Epithelial cell of proximal tubule (primary cell): ENCODE data around the gene CTDSPL. TPM values are rescaled to one million over a fixed set of nuclear protein-coding genes. Genes with fewer than 3 reads are reported as not detected.
"Not testable (repeated sequence)": the region's sequence is repeated elsewhere in the genome, so short reads cannot be mapped to it uniquely, and the experiment has no call there.

ENCODE experiments used
- DNase-seq: peaks from one replicate; pipeline ENCODE4 v3.0.0-alpha.2; 2011; ENCODE audit warnings: low read depth
- H3K4me3 ChIP-seq: 2 replicates; pipeline ENCODE4 v1.5.1; 2011; ENCODE audit warnings: low read depth, mild to moderate bottlenecking, low read length
- total RNA-seq: library from RNA; depleted of rRNA; stranded (reverse); fragments of >200 nt; gene quantifications from 2 replicates; pipeline ENCODE4 v1.2.3, GENCODE V29; 2015
- TF ChIP-seq, protein P1 (sequence below): conservative IDR thresholded peaks from 2 replicates; pipeline ENCODE4 v1.5.1; 2012; ENCODE audit warnings: low read depth, mild to moderate bottlenecking, low read length

CTDSPL gene
- total RNA-seq, 1 donor from 2014 or later: 25.5 TPM

DNA sequence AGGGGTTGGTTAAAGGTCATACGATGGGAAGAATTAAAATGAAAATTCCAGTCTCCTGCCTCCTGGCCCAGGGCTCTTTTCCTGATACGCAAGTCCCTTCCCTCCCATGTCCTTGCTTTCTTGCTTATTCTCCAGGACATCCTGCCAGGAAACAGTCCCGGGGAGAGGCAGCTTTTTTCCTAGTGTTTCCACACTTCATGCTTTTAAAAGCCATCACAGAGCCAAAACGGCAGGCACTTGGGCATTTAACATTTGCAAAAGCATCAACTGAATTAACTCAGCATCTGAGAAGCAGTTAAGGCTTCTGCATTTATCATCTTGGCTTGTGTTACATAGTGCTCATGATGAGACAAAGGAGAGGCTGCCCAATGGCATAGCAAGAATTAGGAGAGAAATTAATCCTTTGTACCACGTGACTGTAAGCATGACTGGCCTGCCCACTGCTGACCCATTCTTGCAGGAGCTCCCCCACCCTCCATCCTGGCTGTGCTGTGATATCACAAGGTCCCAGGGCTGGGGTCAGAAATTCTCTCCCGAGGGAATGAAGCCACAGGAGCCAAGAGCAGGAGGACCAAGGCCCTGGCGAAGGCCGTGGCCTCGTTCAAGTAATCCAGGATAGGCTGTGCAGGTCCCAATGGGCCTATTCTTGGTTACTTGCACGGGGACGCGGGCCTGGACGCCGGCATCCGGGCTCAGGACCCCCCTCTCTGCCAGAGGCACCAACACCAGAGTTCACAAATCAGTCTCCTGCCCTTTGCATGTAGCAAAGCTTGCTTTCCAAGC is 107.3 kb downstream of the CTDSPL start:
- DNase-seq: no peak
- H3K4me3 ChIP-seq: no peak overlapping the region
- TF ChIP-seq, protein P1, sequence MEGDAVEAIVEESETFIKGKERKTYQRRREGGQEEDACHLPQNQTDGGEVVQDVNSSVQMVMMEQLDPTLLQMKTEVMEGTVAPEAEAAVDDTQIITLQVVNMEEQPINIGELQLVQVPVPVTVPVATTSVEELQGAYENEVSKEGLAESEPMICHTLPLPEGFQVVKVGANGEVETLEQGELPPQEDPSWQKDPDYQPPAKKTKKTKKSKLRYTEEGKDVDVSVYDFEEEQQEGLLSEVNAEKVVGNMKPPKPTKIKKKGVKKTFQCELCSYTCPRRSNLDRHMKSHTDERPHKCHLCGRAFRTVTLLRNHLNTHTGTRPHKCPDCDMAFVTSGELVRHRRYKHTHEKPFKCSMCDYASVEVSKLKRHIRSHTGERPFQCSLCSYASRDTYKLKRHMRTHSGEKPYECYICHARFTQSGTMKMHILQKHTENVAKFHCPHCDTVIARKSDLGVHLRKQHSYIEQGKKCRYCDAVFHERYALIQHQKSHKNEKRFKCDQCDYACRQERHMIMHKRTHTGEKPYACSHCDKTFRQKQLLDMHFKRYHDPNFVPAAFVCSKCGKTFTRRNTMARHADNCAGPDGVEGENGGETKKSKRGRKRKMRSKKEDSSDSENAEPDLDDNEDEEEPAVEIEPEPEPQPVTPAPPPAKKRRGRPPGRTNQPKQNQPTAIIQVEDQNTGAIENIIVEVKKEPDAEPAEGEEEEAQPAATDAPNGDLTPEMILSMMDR: no peak

DNA sequence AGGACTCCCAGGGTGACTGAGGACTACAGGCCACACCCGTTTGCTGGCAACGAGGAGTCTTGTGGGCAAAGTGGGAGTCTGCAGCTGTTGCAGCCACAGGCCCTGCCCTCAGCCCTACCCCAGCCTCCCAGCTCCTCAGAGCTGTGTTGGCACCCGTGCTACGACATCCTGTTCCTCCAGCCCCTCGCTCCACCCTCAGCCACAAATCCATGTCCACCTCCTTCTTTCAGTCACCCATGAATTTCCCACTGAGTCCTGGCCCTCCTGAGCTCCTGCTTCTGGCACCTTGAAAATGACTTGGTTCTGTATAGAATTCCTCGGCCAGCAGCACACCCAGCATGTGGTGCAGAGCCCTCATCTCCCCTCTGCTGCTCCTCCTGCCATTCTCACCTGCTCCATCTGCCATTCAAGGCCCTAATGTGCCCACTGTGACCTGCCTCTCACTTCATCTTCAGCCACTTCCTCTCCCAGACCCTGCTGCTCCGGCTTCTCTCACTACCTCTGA is 108.0 kb downstream of the CTDSPL start:
- H3K4me3 ChIP-seq: no peak overlapping the region
- DNase-seq: no peak
- TF ChIP-seq, protein P1: no peak

DNA sequence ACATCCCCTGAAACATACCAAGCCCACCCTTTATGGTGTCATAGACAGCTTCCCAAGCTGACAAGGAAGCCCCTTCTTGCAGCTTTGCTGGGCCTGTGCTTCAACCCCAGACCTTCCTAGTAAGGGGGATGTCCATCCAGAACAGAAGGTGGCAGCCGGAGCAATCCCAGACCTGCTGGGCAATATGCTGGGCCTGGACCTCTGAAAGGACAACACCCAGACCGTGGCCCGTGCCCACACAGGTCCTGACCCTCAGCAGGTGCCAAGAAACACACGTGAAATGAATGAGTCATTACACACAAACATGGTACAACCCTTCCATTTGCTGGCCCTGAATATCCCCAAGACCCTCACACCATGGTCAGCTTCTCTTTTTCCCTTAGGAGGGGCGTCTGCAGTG is 109.1 kb downstream of the CTDSPL start:
- H3K4me3 ChIP-seq: no peak overlapping the region
- no peak for DNase-seq
- TF ChIP-seq, protein P1: no peak

DNA sequence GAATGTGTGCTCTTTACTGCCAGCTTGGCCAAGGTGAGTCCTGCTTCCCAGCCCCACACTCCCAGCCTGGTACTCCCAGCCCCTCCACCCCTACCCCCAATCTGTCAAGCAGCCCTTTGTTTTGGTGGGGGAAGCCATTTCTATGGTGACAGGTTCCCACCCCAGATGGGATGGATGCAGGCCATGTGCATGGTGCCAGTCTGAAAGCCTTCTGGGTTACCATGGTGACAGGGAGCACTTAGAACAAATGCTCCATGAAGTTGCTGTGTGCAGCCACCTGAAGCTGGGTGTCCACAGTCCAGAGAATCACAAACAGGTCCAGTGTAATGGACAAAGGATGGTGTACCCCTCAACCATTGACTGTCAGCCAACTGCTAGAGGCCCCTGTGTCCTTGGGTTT is 109.8 kb downstream of the CTDSPL start:
- no peak overlapping the region for H3K4me3 ChIP-seq
- no peak for DNase-seq
- TF ChIP-seq, protein P1: no peak

DNA sequence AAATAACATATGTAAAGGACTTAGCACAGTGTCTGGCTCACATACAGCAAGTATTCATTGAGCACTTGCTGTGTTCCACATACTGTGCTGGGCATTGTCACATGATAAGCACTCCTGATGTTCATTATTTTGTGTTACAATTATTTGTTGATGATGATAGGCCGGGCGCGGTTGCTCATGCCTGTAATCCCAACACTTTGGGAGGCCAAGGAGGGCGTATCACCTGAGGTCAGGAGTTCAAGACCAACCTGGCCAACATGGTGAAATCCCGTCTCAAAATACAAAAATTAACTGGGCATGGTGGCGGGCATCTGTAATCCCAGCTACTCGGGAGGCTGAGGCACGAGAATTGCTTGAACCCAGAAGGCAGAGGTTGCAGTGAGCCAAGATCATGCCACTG is 110.4 kb downstream of the CTDSPL start:
- not testable (repeated sequence) for DNase-seq, H3K4me3 ChIP-seq

DNA sequence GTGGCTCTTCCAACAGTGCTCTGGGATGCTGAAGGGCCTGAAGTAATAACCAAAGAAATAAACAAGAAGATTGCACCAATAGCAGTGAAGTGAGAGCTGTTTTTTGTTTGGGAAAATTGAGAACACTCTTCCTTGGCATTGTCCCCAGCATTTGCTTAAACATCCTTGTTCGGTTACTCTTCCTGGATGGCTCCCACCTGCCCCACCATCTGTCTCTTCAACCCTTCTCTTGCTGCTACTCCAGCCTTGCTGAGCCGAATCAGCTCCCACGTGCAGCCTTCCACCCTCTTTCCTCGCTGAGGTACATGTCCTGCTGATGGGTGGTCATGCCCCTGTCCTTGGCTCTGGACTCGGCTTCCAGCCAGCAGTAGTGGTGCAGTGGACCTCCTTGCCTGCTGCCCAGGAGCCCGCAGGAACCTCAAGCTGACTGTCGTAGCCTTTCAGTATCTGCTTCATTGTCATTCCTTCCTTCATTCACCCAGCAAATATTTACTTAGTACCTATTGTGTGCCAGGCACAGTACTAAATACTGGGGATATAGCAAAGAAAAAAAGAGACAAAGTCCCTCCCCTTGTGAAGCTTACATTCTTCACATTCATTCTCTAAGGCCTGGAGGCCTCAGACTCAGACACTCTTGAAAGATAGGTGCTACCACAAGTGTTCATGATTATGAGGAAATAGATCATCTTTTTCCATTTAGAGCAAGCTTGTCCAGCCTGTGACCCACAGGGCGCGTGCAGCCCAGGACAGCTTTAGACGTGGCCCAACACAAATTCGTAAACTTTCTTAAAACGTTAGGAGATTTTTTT is 111.8 kb downstream of the CTDSPL start:
- TF ChIP-seq, protein P1: no peak
- H3K4me3 ChIP-seq: no peak overlapping the region
- DNase-seq: no peak
